Stimulated activated CD8-positive, alpha-beta memory T cell treated with anti-CD3 and anti-CD28 coated beads, Interleukin-7, amount 100 ng/mL, for 24 hours (primary cell): ENCODE data around the gene RSKR.
A peak's percentile ranks its signal among the peaks of the same experiment; 100 is the strongest.
"Not testable (repeated sequence)": the region's sequence is repeated elsewhere in the genome, so short reads cannot be mapped to it uniquely, and the experiment has no call there.

Experiments used
- DNase-seq: peaks from one replicate; pipeline ENCODE4 v3.0.0-alpha.2; 2020; ENCODE audit warnings: low read depth

The RSKR gene

GRCh38 chr17:28613931-28614381 lies at the start of gene RSKR:
Gene RSKR, minus strand, starts transcription at chr17:28614185. Its CDS starts 24 bp downstream, at chr17:28614161.
- no peak for DNase-seq

- DNase-seq = no peak
These were observed 49.7 kb upstream of the RSKR start for GRCh38 chr17:28663723-28664122.

- DNase-seq = no peak
These were observed 48.5 kb upstream of the RSKR start for GRCh38 chr17:28662527-28662829.

- DNase-seq = peak; percentile 98
These were observed 47.9 kb upstream of the RSKR start, which contains the start of the genes SDF2 and SUPT6H for GRCh38 chr17:28661635-28662526. Gene SDF2, minus strand, starts transcription at chr17:28661906. Its CDS starts 30 bp downstream, at chr17:28661876. Gene SUPT6H, plus strand, starts transcription at chr17:28662205. Its CDS starts 11,197 bp downstream, at chr17:28673402.

GRCh38 chr17:28659497-28659881 lies 45.5 kb upstream of the RSKR start:
- DNase-seq = not testable (repeated sequence)

GRCh38 chr17:28658766-28659496 lies 44.9 kb upstream of the RSKR start:
- DNase-seq = not testable (repeated sequence)

GRCh38 chr17:28658342-28658741 lies 44.4 kb upstream of the RSKR start:
- DNase-seq = not testable (repeated sequence)

- DNase-seq = no peak
These were observed 43.8 kb upstream of the RSKR start for GRCh38 chr17:28657756-28658155.

GRCh38 chr17:28655160-28655559 lies 41.2 kb upstream of the RSKR start:
- DNase-seq = no peak

- no peak for DNase-seq
These were observed 34.7 kb upstream of the RSKR start for GRCh38 chr17:28648698-28649097.

GRCh38 chr17:28646039-28646754 lies 32.2 kb upstream of the RSKR start:
- no peak for DNase-seq

GRCh38 chr17:28645576-28645939 lies 31.6 kb upstream of the RSKR start:
- no peak for DNase-seq

- DNase-seq = peak; percentile 89
These were observed 31.0 kb upstream of the RSKR start, which contains the start of gene BLTP2 for GRCh38 chr17:28644787-28645575. Gene BLTP2, minus strand, starts transcription at chr17:28645158. Its CDS starts 102 bp downstream, at chr17:28645056.

GRCh38 chr17:28643983-28644786 lies 30.2 kb upstream of the RSKR start:
- DNase-seq = no peak

- no peak for DNase-seq
These were observed 27.6 kb upstream of the RSKR start for GRCh38 chr17:28641579-28641978.

- DNase-seq = no peak
These were observed 21.5 kb upstream of the RSKR start for GRCh38 chr17:28635506-28635905.

- DNase-seq = no peak
These were observed 20.4 kb upstream of the RSKR start for GRCh38 chr17:28634206-28634865.

GRCh38 chr17:28626818-28627217 lies 12.8 kb upstream of the RSKR start:
- DNase-seq = no peak

GRCh38 chr17:28624148-28624547 lies 10.2 kb upstream of the RSKR start:
- no peak for DNase-seq

GRCh38 chr17:28623696-28624095 lies 9.7 kb upstream of the RSKR start:
- no peak for DNase-seq
